CD1c-positive myeloid dendritic cell (primary cell): ENCODE measurements around the gene ABCC1.

ENCODE experiments used
- DNase-seq: peaks from one replicate; pipeline ENCODE4 v3.0.0-alpha.2; 2016; ENCODE audit errors: extremely low spot score

Gene ABCC1

GRCh38 chr16:16021020-16021419 is 71.6 kb downstream of the ABCC1 start:
- DNase-seq = no peak

GRCh38 chr16:16021646-16021987 is 72.2 kb downstream of the ABCC1 start:
- no peak for DNase-seq

GRCh38 chr16:16021988-16022682 is 72.7 kb downstream of the ABCC1 start:
- peak; percentile 55 for DNase-seq

- DNase-seq = no peak
These were observed 73.3 kb downstream of the ABCC1 start for GRCh38 chr16:16022683-16023064.

GRCh38 chr16:16025214-16025968 is 76.0 kb downstream of the ABCC1 start:
- DNase-seq = no peak

GRCh38 chr16:16027728-16028310 is 78.4 kb downstream of the ABCC1 start:
- no peak for DNase-seq

- no peak for DNase-seq
These were observed 79.0 kb downstream of the ABCC1 start for GRCh38 chr16:16028311-16028999.

- DNase-seq = no peak
These were observed 80.1 kb downstream of the ABCC1 start for GRCh38 chr16:16029431-16030011.

GRCh38 chr16:16030449-16030848 is 81.0 kb downstream of the ABCC1 start:
- no peak for DNase-seq

- DNase-seq = no peak
These were observed 82.0 kb downstream of the ABCC1 start for GRCh38 chr16:16031401-16031800.

- no peak for DNase-seq
These were observed 83.0 kb downstream of the ABCC1 start for GRCh38 chr16:16032271-16032979.

- DNase-seq = no peak
These were observed 83.8 kb downstream of the ABCC1 start for GRCh38 chr16:16033208-16033717.

- DNase-seq = no peak
These were observed 87.0 kb downstream of the ABCC1 start for GRCh38 chr16:16036359-16036792.

- no peak for DNase-seq
These were observed 88.1 kb downstream of the ABCC1 start for GRCh38 chr16:16037521-16037920.

GRCh38 chr16:16037970-16038369 is 88.6 kb downstream of the ABCC1 start:
- no peak for DNase-seq

- no peak for DNase-seq
These were observed 89.5 kb downstream of the ABCC1 start for GRCh38 chr16:16038950-16039349.

GRCh38 chr16:16041196-16041892 is 91.9 kb downstream of the ABCC1 start:
- no peak for DNase-seq

GRCh38 chr16:16042076-16042475 is 92.7 kb downstream of the ABCC1 start:
- DNase-seq = no peak

GRCh38 chr16:16045296-16045695 is 95.9 kb downstream of the ABCC1 start:
- DNase-seq = no peak

GRCh38 chr16:16045879-16046278 is 96.5 kb downstream of the ABCC1 start:
- peak; percentile 33 for DNase-seq

GRCh38 chr16:16047761-16048160 is 98.3 kb downstream of the ABCC1 start:
- DNase-seq = no peak
